LNCaP clone FGC (cell line): Measurements from ENCODE around the gene RET.

Source experiments
- DNase-seq: peaks from one replicate; pipeline ENCODE4 v3.0.0-alpha.2; 2011; ENCODE audit warnings: low read depth
- H3K4me3 ChIP-seq: 2 replicates; pipeline ENCODE4 v1.5.1; 2011; ENCODE audit warnings: mild to moderate bottlenecking, low read depth, low read length, control low read depth
- TF ChIP-seq, protein P1 (sequence below): IDR thresholded peaks from 2 replicates; pipeline ENCODE4 v1.5.1; 2012; ENCODE audit warnings: mild to moderate bottlenecking; ENCODE audit not compliant: control insufficient read depth, insufficient read depth; ENCODE audit errors: extremely low read depth

The RET gene

DNA sequence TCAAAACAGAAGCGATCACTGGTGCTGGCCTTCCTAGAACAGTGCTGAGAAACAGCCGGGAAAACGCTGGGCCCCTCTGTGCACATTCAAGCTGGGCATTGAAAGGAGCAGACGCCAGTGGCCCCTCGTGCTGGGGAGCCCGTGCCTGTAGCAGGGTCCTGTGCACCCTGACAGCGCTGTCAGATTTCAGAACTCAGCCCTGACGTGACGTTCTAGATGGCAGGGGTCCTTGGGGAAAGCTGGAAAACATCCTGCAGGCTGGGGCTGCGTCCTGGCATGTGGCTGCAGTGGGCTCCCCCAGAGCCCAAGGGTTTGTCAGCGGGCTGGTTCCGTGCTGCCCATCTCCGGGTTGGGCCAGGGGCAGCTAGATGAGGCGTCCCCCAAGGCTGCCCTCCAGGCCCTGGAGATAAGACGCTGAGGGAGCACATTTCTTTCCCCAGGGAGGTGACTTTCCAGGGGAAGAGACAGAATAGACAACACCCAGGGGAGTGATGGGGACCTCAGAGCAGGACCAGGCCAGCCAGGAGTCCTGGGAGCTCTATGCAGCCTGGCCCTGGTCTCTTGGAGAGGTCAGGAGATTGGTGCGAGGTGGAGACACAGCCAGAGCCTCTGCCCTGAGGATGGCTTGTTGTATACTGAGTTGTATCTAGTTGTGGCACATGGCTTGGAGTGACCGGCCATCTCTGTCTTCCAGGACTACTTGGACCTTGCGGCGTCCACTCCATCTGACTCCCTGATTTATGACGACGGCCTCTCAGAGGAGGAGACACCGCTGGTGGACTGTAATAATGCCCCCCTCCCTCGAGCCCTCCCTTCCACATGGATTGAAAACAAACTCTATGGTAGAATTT is 49.2 kb downstream of the RET start:
- TF ChIP-seq, protein P1, sequence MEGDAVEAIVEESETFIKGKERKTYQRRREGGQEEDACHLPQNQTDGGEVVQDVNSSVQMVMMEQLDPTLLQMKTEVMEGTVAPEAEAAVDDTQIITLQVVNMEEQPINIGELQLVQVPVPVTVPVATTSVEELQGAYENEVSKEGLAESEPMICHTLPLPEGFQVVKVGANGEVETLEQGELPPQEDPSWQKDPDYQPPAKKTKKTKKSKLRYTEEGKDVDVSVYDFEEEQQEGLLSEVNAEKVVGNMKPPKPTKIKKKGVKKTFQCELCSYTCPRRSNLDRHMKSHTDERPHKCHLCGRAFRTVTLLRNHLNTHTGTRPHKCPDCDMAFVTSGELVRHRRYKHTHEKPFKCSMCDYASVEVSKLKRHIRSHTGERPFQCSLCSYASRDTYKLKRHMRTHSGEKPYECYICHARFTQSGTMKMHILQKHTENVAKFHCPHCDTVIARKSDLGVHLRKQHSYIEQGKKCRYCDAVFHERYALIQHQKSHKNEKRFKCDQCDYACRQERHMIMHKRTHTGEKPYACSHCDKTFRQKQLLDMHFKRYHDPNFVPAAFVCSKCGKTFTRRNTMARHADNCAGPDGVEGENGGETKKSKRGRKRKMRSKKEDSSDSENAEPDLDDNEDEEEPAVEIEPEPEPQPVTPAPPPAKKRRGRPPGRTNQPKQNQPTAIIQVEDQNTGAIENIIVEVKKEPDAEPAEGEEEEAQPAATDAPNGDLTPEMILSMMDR: no peak
- DNase-seq: no peak
- H3K4me3 ChIP-seq: no peak overlapping the region

DNA sequence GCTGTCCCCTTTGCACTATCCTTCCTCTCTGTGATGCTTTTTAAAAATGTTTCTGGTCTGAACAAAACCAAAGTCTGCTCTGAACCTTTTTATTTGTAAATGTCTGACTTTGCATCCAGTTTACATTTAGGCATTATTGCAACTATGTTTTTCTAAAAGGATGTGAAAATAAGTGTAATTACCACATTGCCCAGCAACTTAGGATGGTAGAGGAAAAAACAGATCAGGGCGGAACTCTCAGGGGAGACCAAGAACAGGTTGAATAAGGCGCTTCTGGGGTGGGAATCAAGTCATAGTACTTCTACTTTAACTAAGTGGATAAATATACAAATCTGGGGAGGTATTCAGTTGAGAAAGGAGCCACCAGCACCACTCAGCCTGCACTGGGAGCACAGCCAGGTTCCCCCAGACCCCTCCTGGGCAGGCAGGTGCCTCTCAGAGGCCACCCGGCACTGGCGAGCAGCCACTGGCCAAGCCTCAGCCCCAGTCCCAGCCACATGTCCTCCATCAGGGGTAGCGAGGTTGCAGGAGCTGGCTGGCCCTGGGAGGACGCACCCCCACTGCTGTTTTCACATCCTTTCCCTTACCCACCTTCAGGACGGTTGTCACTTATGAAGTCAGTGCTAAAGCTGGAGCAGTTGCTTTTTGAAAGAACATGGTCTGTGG is 50.0 kb downstream of the RET start:
- TF ChIP-seq, protein P1: no peak
- no peak overlapping the region for H3K4me3 ChIP-seq
- DNase-seq: no peak

DNA sequence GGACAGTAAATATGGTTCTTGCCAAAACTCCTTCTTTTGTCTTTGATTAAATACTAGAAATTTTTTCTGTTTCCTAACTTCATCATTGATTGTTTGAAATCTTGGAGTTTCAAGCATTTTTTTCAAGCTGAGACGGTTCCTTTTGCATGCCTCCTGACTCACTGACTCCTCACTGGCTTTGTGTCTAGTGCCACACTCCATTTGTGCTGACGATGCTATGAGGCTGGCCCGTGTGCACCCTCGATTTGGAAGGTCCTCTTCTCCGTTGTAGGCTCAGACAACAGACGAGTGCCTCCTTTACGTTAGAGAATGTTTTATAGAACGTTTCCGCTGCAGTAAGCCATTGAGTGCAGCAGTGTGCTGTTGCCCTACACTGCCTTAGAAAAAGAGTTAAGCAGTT is 50.6 kb downstream of the RET start:
- H3K4me3 ChIP-seq: no peak overlapping the region
- no peak for DNase-seq
- TF ChIP-seq, protein P1: no peak

DNA sequence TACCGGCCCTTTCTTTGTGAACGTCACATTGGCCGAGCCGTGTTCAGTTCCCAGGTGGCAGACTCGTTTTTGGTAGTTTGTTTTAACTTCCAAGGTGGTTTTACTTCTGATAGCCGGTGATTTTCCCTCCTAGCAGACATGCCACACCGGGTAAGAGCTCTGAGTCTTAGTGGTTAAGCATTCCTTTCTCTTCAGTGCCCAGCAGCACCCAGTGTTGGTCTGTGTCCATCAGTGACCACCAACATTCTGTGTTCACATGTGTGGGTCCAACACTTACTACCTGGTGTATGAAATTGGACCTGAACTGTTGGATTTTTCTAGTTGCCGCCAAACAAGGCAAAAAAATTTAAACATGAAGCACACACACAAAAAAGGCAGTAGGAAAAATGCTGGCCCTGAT is 51.5 kb downstream of the RET start:
- TF ChIP-seq, protein P1: no peak
- DNase-seq: no peak

DNA sequence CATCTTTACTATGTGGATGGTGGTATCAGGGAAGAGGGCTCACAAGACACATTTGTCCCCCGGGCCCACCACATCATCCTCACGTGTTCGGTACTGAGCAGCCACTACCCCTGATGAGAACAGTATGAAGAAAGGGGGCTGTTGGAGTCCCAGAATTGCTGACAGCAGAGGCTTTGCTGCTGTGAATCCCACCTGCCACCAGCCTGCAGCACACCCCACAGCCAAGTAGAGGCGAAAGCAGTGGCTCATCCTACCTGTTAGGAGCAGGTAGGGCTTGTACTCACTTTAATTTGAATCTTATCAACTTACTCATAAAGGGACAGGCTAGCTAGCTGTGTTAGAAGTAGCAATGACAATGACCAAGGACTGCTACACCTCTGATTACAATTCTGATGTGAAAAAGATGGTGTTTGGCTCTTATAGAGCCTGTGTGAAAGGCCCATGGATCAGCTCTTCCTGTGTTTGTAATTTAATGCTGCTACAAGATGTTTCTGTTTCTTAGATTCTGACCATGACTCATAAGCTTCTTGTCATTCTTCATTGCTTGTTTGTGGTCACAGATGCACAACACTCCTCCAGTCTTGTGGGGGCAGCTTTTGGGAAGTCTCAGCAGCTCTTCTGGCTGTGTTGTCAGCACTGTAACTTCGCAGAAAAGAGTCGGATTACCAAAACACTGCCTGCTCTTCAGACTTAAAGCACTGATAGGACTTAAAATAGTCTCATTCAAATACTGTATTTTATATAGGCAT is 52.3 kb downstream of the RET start:
- DNase-seq: no peak

More for the DNA sequence above, 51.5 kb downstream of the RET start:
- no peak overlapping the region for H3K4me3 ChIP-seq

DNA sequence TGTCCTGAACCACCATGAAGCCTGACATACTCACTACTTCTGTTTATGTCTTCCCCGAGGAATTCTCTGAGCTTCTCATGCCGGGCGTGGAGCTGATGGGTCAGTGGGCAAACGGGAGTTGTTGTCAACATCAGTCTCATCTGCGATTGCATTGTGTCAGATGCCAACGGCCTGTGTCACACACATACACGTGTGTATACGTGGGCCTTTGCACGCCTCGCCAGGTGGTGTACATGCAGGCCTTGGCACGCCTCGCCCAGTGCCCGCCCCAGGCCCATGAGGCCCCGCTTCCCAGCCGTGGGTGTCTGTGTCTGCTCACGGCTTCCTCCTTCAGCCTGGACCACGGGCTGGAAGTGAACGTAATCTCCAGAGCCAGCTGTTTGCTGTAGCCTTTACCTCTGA is 53.9 kb downstream of the RET start:
- no peak for DNase-seq
- H3K4me3 ChIP-seq: no peak overlapping the region
- TF ChIP-seq, protein P1: no peak

More for the DNA sequence above, 52.3 kb downstream of the RET start:
- TF ChIP-seq, protein P1: no peak
- H3K4me3 ChIP-seq: no peak overlapping the region
